LoVo (cell line): ENCODE measurements around the gene DNAJB13.
"Not testable (repeated sequence)": the region's sequence is repeated elsewhere in the genome, so short reads cannot be mapped to it uniquely, and the experiment has no call there.

Source experiments
- DNase-seq: peaks from one replicate; pipeline ENCODE4 v3.0.0-alpha.2; 2016; ENCODE audit warnings: low spot score

Gene DNAJB13

DNA sequence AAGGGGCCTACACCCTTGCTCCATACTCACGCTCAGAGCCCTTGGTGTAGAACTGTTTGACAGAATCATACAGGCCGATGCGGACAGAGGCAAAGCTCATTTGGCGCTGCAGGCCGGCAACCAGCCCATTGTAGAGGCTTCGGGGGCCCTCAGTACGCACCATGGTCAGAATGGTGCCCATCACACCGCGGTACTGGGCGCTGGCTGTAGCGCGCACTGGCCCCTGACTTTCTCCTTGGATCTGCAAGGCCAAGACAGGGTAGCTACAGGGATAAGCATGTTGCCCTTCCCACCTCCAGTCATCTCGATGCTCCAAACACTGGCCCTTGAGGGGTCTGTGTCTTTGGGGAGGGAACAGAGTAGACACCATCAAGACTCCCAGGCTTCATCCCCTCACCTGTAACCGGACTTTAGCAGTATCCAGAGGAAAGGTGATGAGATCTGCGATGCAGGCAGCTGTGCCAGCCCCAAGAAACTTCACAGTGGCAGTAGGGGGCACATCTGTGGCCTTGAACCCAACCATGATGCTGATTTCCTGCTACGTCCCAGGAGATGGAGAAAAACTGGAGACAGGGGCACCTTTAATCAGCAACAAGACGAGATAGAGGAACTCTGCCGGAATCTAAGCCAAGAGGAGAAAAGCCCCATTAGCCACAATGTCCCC is 27.2 kb downstream of the DNAJB13 start:
- no peak for DNase-seq

DNA sequence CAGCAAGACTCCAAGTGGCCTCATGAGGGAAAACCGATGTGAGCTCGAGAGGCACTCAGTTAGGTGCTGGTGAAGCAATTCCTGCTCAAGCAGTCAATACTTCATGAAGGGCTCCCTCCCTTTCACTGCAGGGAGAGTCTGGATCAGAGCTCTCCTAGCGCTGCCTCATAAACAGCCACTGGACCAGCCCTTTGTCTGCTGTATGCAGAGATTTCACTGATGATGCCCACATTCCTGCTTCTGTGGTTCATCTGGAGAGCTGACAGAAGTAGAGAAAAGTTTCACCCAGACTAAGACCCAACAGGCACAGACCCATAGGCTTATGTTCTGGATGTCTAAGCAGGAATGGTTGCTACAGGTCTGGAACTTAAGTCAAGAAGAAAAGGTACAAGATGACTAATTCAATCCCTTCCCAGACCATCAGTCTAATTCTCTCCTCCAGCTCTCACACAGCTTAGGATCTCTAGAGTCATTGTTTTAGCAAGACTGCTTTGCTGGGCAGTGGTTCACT is 27.8 kb downstream of the DNAJB13 start:
- no peak for DNase-seq

GRCh38 chr11:73980001-73980961 is 29.5 kb downstream of the DNAJB13 start:
- DNase-seq: no peak

DNA sequence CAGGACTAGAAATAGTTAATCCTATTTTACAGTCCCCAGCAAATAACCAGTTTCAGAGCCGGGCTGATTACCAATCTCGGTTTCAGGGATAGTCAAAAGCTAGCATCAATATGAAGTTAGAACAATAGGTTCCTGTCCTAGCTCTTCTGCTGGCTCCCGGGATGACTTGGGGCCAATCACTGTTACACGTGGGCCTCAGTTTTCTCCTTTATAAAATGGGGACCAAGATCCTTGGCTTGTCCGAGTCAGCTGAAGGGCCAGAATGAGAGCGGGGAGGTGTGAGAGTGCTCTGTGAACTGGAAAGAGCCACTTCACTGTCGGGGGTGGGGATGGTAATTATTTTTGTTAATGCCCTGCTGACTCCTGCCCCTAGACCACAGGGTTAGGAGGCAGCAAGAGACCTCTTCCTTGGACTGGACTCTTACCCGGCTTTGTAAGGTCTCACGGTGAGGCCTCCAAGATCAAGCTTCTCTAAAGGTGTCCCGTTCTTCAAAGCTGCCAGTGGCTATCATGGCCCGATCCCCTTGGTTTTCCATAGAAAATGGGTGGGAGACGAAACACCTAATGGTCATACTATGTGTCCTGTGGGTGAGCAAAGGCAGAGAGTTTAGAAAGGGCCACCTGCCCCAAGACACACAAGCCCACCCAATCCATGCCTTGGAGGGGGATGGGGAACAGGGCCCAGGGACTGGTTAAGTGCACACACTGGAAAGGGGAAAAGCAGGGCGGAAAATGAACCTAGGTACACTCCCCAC is 30.4 kb downstream of the DNAJB13 start:
- DNase-seq: no peak

DNA sequence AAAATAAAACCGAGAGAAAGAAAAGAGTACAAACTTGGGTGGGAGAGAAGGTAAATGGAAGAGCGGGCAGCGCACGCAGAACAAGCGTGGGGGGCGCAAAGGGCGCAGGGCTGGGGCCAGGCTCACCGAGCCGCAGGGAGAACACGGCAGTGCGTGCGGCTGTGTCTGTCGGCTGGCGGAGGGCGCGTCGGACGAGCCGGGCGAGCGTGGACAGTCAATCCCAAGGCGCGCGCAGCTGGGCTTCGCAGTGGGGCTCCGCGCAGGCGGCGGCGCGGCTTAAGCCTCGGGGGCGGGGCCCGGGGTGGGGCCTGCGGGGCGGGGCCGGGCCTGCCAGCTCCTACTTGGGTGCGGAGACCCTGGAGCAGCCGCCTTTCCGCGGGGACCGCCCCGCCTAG is 31.8 kb downstream of the DNAJB13 start, which contains the start of gene UCP2:
UCP2 (minus strand) TSS at position 249 of the 395 bp plus-strand sequence. CDS start 4,465 bp downstream, outside the sequence.
- DNase-seq: peak; percentile 48

DNA sequence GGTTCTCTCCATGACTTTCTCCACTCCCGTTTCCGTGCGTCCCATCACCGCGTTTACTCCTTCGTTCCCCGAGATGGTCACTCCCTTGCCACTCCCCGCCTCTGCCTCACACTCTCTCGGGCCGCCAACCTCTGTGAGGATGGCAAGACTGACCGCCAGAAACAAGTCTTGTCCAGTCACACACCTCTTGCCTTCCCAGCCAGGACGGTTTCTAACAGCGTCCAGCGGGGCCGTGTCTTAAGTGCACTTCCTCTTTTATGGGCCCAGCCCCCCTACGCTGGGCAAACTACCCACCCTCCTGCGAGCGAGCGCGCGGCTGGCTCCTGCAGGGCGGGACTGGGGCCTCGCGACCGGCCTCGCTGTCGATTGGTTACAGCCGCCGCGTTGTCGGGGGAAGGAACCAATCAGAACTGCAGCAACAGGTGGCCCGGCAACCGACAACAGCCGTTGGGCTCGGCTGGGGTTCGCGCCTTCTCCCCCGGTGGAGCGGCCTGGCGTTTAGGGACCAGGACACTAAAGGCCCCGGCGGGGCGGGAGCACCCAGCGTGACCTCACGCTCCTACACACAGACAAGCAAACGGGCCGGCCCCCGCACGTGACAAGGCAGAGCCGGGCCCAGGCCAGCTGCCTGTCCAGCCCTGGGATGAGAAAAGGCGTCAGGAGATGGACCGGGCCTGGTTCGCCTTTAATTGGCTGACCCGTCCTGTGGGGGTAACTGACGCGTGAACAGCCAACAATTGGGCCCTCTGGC is 32.3 kb downstream of the DNAJB13 start:
- peak; percentile 72 for DNase-seq

DNA sequence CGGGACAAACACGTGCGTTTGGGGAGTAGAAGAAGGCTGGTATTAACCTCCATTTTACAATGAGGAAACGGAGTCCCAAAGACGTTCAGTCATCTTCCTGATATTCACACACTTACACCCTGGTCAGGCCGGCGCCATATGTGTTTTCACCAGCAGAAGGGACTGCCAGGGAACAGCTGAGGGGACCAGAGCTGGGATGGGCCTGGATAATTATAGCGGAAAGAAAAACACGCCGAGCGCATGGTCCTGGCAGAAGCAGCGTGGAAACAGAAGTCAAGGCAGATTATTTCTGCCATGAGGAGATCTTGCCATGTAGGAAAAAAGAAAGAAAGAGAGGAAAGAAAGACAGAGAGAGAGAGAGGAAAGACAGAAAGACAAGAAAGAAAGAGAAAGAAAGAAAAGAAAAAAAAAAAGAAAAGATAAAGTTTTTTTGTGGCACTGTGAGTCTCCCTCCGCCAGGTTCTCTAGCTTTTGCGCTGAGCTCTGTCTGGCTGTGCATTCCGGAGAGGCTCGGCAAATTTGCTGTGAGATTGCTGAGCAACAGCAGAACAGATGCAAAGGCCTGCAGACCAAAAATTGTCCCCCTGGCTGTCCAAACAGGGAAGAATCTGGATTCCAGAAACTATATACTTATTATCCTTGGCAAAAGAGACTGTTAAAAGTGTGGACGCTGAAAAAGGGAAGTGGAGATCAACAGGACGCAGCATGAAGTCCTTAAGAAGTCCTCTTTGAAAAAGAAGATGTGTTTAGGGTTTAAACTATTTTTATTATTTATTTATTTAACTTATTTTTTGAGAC is 33.1 kb downstream of the DNAJB13 start:
- no peak for DNase-seq

DNA sequence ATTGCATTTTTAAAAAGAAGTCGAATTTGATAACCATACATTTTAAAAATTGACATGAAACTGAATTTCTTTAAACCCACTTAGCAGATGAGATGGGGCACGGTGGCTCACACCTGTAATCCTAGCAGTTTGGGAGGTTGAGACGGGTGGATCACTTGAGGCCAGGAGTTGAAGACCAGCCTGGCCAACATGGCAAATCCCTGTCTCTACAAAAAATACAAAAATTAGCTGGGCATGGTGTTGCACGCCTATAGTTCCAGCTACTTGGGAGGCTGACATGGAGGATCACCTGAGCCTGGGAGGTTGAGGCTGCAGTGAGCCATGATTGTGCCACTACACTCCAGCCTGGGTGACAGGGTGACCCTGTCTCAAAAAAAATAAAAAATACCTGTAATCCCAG is 34.8 kb downstream of the DNAJB13 start:
- DNase-seq: not testable (repeated sequence)

DNA sequence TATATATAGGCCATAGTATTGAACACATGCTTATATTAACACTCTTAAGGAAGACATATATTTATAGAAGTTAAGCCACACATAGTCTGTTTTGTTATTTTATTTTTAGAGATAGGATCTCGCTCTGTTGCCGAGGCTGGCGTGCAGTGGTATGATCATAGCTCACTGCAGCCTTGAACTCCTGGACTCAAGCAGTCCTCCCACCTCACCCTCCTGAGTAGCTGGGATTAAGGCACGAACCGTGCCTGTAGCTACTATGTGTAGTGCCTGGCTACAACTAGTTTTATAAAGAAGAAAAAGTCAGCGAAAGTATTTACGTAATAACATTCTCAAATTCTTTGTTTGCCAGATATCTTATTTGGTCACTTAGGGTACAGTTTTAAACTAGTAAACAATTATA is 37.4 kb downstream of the DNAJB13 start:
- DNase-seq: no peak

DNA sequence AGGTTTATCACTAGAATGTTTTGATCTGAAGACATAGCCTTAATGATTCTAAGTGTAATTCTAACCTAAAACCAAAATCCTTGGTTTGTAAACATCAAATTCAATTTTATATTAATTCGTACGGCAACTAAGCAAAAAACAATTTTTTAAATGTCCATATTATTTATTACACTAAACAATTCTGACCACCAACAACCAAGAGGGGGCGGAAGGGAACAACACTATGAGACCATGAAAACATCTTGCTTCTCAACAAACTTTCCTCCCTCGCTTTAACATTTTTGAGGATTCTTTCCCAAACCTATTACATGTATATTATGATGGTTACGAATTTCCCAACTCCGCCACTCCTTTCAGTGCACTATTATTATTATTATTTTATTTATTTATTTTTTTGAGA is 38.3 kb downstream of the DNAJB13 start:
- DNase-seq: no peak

DNA sequence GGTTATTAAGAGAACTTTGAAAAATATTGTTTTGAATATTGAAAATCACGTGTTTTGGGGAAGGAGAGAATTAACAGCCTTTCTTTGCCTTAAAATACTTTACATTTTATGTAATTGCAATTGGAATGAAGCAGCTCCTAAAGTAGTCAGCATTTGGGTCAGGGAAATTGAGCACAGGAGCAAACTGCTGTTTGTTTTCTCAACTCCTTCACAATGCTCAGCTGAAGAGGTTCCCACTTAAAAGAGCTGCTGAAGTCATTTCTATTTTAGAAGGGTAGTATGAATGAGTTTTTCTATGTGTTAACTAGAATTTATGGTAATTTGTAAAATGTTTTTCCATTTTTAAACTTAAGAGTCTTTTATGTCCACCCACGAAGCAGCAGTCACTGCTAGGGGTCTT is 39.9 kb downstream of the DNAJB13 start:
- no peak for DNase-seq

DNA sequence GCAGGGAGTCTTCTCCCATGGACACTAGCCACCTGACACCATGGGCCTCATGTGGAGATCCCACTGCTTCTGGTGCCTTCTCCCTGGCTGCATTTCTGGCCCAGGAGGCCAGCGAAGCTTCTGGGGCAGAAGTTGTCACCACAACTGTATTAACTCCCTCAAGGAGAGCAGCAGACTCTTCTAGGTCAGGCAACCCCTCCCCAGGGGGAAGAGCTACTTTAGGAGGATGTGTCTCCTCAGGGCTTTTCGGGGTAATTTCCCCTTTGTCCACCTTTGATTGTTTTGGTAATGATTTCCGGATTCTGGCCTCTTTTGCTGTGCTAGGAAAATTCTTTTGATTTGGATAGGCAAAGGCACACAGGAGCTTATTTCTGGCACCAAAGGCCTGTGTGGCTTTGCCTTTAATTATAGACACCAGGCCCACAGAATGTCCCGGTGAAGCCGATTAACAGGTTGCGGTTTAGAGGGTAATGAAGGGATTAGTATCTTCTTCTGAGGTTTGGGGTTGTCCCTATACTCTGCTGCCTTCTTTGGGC is 40.7 kb downstream of the DNAJB13 start:
- no peak for DNase-seq

DNA sequence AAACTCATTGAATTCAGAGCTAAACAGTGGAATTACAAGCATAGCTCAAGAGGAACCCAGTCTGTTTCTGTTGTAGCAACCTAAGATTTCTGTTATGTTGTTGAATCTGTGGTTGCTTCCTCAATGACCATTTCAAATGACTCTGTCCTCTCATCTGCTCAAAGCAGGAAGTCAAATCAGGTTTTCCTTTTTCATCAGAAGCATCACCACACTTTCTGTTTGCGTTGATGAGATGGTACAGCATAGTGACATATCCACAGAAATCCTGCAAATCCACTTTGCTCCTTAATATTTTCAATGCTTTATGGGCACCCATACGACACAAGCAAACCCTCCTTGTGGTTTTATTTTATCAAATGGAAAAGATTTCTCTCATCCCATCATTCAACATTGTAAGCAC is 44.4 kb downstream of the DNAJB13 start:
- DNase-seq: no peak

DNA sequence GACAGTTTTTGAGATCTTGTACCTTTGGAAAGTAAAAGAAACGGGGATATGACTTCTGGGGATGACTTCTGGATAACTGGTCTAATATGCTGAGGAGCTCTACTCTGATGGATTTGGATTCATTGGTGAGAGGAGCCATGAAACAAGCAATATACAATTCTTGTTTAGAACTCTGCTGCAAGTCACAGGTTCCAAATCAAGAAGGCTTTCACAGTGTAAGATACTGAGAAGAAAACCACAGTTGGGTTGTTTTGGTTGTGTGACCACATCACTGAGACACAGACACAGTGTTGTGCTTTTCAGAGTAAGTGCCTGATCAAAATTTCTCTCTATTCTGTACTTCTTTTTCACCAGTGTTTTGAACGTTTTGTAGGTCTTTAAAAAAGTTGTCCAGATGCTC is 44.9 kb downstream of the DNAJB13 start:
- DNase-seq: no peak

DNA sequence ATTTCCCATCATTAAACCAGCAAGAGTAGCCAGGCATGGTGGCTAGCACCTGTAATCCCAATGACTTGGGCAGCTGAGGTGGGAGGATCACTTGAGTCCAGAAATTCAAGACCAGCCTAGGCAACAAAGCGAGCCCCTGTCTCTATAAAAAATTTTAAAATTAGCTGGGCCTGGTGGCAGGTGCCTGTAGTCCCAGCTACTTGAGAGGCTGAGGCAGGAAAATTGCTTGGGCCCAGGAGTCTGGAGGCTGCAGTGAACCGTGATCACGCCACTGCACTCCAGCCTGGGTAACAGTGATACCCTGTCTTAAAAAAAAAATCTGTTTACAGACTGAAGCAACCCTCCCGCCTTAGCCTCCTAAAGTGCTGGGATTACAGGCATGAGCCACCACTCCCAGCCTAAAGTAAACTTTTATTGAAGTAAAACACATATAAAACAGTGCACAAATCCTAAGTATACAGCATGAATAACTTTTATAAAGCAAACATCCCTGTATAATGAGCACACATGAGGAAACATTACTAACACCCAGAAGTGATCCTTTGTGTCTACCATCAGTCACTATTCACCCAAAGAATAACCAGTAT is 45.4 kb downstream of the DNAJB13 start:
- DNase-seq: no peak

GRCh38 chr11:73997120-73997770 is 46.4 kb downstream of the DNAJB13 start:
- no peak for DNase-seq

GRCh38 chr11:73998846-73999575 is 48.2 kb downstream of the DNAJB13 start:
- no peak for DNase-seq

- DNase-seq: no peak
Measured at GRCh38 chr11:73999581-74000306, 48.9 kb downstream of the DNAJB13 start.
